OCI-LY3 (cell line): ENCODE measurements around the gene CYP17A1.

ENCODE experiments used
- CTCF ChIP-seq: fragments of 200-600, 300-600 bp; sonication (generic); IDR thresholded peaks from 2 replicates; pipeline ENCODE4 v1.5.1; 2014; ENCODE audit warnings: antibody characterized with exemption, low read length, low read depth
- EZH2phosphoT487 ChIP-seq: fragments of 200-600 bp; shearing (Covaris generic); IDR thresholded peaks from 2 replicates; pipeline ENCODE4 v1.6.1; 2018; ENCODE audit warnings: antibody characterized with exemption, mixed run types, low read depth

- TF ChIP-seq CTCF (no peak), EZH2phosphoT487 (no peak)
These were observed 35.0 kb upstream of the CYP17A1 start for GRCh38 chr10:102872163-102872562.
